Epithelial cell of esophagus (primary cell): ENCODE measurements around the gene TAGLN2.

ENCODE experiments used
- DNase-seq: peaks from one replicate; pipeline ENCODE4 v3.0.0; 2010; ENCODE audit warnings: low read depth
- H3K4me3 ChIP-seq: 2 replicates; pipeline ENCODE4 v1.5.1; 2011; ENCODE audit warnings: mild to moderate bottlenecking, low read length, control low read depth
- TF ChIP-seq, protein P1 (sequence below): IDR thresholded peaks from 2 replicates; pipeline ENCODE4 v1.5.1; 2011; ENCODE audit warnings: low read depth, mild to moderate bottlenecking, low read length, control low read depth, inconsistent platforms; ENCODE audit not compliant: insufficient read depth; ENCODE audit errors: missing control alignments

Gene TAGLN2

DNA sequence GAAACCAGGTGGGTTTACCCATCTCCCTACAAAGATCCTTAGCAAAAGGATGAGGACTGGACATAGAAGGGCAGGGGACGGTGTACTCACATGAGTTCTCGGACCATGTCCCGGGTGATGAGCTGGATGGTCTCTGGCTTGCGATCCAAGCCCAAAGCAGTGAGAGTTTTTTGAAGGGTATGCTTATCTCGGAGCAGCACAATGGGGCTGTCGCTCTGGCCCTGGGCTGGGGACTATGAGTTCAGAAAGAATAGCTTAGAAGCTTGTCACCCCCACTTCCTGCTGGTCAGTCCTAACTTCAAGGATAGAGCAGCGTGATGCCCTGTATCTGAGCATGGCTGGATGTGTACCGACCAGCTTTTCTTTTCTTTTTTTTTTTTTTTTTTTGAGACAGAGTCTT is 34.9 kb downstream of the TAGLN2 start:
- no peak for DNase-seq
- no peak overlapping the region for H3K4me3 ChIP-seq
- TF ChIP-seq, protein P1, sequence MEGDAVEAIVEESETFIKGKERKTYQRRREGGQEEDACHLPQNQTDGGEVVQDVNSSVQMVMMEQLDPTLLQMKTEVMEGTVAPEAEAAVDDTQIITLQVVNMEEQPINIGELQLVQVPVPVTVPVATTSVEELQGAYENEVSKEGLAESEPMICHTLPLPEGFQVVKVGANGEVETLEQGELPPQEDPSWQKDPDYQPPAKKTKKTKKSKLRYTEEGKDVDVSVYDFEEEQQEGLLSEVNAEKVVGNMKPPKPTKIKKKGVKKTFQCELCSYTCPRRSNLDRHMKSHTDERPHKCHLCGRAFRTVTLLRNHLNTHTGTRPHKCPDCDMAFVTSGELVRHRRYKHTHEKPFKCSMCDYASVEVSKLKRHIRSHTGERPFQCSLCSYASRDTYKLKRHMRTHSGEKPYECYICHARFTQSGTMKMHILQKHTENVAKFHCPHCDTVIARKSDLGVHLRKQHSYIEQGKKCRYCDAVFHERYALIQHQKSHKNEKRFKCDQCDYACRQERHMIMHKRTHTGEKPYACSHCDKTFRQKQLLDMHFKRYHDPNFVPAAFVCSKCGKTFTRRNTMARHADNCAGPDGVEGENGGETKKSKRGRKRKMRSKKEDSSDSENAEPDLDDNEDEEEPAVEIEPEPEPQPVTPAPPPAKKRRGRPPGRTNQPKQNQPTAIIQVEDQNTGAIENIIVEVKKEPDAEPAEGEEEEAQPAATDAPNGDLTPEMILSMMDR, result no peak

DNA sequence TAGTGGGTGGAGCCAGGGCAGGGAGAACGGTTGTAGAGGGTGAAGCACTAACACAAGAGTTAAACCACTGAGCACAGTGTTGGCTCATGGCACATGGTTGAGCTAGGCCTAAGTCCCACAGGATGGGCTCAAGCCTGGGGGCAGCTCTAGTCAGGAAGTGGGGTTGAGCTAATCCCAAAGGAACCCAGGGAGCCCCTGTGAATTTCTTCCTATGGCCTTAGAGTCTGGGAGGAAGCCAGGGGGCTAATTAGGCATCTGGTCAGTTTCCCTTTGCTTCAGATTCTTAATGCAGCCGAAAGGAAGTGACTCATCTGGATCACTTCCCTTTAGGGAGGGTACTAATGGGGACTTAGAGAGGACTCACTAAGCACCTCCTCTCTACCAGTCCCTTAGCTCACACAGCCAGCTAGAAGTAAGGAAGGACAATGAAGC is 35.5 kb downstream of the TAGLN2 start:
- H3K4me3 ChIP-seq, result no peak overlapping the region
- TF ChIP-seq, protein P1, result no peak
- peak; percentile 71 for DNase-seq

DNA sequence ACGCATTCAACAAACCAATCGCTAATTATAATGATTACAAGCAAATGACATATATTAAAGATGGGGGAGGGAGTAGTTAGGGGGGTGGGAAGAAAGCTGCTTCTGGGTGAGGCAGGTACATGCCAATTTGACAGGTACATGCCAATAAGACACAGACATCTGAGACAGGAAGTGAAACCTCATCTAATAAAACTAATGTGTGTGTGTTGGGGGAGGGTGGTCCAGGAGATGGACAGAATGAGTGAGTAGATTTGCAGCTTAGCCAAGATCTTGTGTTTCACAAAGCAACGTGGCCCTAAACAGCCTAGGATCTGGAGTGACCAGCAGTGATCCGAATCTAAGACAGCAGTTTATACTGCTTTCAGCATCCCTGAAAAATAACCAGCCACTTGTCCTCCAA is 36.1 kb downstream of the TAGLN2 start:
- no peak overlapping the region for H3K4me3 ChIP-seq
- TF ChIP-seq, protein P1, result no peak
- no peak for DNase-seq

DNA sequence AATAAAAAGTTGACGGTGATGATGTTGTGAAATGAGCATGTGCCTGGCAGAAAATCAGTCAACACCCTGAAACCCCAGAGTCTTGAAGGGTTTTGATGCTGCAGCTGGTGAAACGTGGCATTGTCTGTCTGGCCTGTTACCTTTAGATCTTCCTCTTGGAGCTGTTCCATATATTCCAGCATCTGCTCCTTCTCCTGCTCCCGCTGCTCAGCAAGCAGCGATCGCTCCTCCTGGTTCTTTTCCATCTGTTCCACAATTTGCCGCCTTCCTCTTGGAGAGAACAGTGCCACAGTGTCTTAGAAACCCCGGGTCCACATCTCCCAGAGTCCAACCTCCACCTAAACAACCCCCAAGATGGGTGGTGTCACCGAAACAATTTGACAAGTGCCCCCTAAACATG is 41.0 kb downstream of the TAGLN2 start:
- TF ChIP-seq, protein P1, result no peak
- no peak overlapping the region for H3K4me3 ChIP-seq
- DNase-seq, result no peak

DNA sequence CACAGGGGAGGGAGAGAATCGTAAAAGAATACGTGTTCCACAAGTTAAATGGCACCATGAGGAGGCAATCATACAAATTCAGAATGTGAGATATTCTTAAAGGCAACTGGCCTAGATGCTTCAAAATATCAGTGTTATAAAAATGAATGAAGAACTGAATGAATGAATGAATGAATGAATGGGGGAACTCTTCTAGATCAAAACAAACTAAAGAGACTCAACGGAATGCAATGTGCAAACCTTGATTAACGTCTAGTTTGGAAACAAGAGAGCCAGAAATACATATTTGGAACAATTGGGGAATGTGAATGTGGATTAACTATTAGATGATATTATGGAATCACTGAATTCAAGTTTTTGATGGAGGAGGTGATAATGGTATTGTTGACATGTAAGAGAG is 42.2 kb downstream of the TAGLN2 start:
- no peak for DNase-seq
- H3K4me3 ChIP-seq, result no peak overlapping the region
- TF ChIP-seq, protein P1, result no peak

DNA sequence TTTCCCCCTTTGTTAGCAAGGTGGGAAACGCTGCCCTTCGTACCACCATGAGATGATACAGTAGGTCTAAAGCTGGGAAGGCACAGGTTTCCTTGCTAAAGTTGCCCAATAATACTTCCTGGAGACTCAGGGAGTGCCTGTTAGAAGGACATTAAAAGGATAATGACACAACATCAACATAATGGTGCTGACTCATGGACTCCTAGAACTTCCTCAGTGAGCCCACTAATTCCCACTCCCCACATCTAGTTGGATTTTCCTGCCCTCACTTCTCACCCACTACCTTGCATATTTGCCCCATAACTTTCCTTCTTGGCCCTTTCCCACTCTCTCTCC is 42.8 kb downstream of the TAGLN2 start:
- TF ChIP-seq, protein P1, result no peak
- no peak overlapping the region for H3K4me3 ChIP-seq
- DNase-seq, result peak; percentile 77

DNA sequence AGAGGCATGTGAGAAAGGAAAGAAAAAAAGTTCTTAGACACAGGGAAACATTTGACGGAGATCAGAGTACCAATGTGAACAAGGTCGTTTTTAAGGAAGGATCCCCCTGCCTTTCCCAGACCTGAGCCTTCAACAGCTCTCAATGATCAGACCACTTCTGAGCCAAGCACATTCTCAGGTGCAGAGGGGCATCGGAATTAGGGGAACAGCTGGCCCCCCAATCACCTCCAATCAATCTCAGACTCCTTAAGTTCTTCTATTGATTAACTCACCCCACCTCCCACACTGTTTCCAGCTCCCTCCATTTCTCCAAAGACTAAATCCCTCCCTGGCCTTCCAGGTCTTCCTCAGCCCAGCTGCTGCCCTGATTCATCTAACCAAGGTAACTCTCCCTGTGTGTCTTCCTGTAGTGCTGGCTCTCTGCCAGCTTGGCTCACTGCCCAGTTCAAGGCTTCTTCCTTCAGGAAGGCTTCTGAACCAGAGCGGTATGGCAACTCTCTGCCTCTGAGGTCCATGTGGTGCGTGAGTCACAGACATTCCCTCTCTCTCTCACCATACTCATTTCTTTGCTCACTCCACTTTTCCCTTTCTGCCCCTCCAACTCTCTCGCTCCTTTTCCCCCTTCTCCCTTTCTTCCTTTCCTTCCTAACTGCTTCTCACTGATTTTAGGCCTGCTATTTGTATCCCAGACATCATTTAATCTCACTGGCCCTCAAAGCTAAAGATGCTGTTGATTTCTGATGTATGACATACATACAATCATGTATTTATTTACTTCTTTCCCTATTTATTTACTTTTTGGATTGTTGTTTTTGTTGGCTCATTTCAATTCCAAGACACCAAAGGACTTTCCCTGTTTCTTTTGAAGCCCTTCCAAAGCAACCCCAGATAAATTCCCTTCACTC is 43.4 kb downstream of the TAGLN2 start:
- no peak overlapping the region for H3K4me3 ChIP-seq
- TF ChIP-seq, protein P1, result no peak
- DNase-seq, result peak; percentile 100
